ENCODE data around the gene GUCY2D. TPM values are rescaled to one million over a fixed set of nuclear protein-coding genes. Genes with fewer than 3 reads are reported as not detected.
"Not testable (repeated sequence)": the region's sequence is repeated elsewhere in the genome, so short reads cannot be mapped to it uniquely, and the experiment has no call there.

The GUCY2D gene
- total and polyA plus RNA-seq, 7 donors, result 0.04 TPM; not detected in 6

GRCh38 chr17:8056976-8057625 is 54.7 kb downstream of the GUCY2D start:
- Histone ChIP-seq H3K4me3 (no peak overlapping the region), H3K27me3 (peaks cover 10 to 64% (median 43%) of the 10 kb centered on the region in 3 donors), H3K9me3 (no peaks in the 10 kb centered on the region), H3K36me3 (no peaks in the 10 kb centered on the region), H3K27ac (no peak overlapping the region), H3K4me1 (peaks cover 0 to 3% (median 1%) of the 10 kb centered on the region in 4 donors)
- peak; percentile 38 for DNase-seq
- TF ChIP-seq POLR2AphosphoS5 (IDR thresholded peaks at IDR 0.05) (no peak), CTCF (IDR thresholded peaks at IDR 0.05) (no peak), EP300 (IDR thresholded peaks at IDR 0.05) (no peak), POLR2A (IDR thresholded peaks at IDR 0.05) (no peak)
- intact Hi-C loops (cut with DNase I), result loop anchor here (5.0 to 10.0 kb wide), 4 partner anchors 60 to 235 kb away; partner anchors contain the start of gene RNF227
- 65 to 73% methylated on average over 17 of the region's 17 CpGs for WGBS, 2 donors

- peak; percentile 50 to 72 (median 66) for TF ChIP-seq CTCF (IDR thresholded peaks at IDR 0.05)
- TF ChIP-seq POLR2AphosphoS5 (IDR thresholded peaks at IDR 0.05), result no peak
- H3K9me3 ChIP-seq, result no peaks in the 10 kb centered on the region
- peaks cover 0 to 9% (median 6%) of the 10 kb centered on the region in 4 donors for H3K4me1 ChIP-seq
- no peaks in the 10 kb centered on the region for H3K36me3 ChIP-seq
- H3K27ac ChIP-seq, result no peak overlapping the region
- DNase-seq, result peak; percentile 72
- peaks cover 11 to 70% (median 49%) of the 10 kb centered on the region in 3 donors for H3K27me3 ChIP-seq
- intact Hi-C loops (cut with DNase I), result loop anchor here (5.0 to 10.0 kb wide), 4 partner anchors 60 to 235 kb away; partner anchors contain the start of gene RNF227
- 7 to 14% methylated on average over 14 of the region's 14 CpGs for WGBS, 2 donors
- no peak overlapping the region for H3K4me3 ChIP-seq
These were observed 55.3 kb downstream of the GUCY2D start for GRCh38 chr17:8057691-8058114.

GRCh38 chr17:8059131-8059530 is 56.7 kb downstream of the GUCY2D start:
- Histone ChIP-seq H3K27ac (no peak overlapping the region), H3K4me3 (no peak overlapping the region), H3K9me3 (no peaks in the 10 kb centered on the region), H3K27me3 (peaks cover 20 to 84% (median 63%) of the 10 kb centered on the region in 3 donors), H3K36me3 (no peaks in the 10 kb centered on the region), H3K4me1 (peaks cover 0 to 12% (median 9%) of the 10 kb centered on the region in 4 donors)
- WGBS, 2 donors, result 2 to 8% methylated on average over 7 of the region's 7 CpGs
- TF ChIP-seq CTCF (IDR thresholded peaks at IDR 0.05) (no peak), EP300 (IDR thresholded peaks at IDR 0.05) (no peak), POLR2A (IDR thresholded peaks at IDR 0.05) (no peak), POLR2AphosphoS5 (IDR thresholded peaks at IDR 0.05) (no peak)
- DNase-seq, result peak; percentile 20
- intact Hi-C loops (cut with DNase I), result loop anchor here (5.0 to 10.0 kb wide), 4 partner anchors 62 to 237 kb away; partner anchors contain the start of gene RNF227

GRCh38 chr17:8060274-8060673 is 57.9 kb downstream of the GUCY2D start:
- Histone ChIP-seq H3K27ac (no peak overlapping the region), H3K9me3 (no peaks in the 10 kb centered on the region), H3K36me3 (no peaks in the 10 kb centered on the region), H3K4me3 (no peak overlapping the region), H3K27me3 (peaks cover 20 to 92% (median 70%) of the 10 kb centered on the region in 3 donors), H3K4me1 (peaks cover 0 to 12% (median 9%) of the 10 kb centered on the region in 4 donors)
- peak; percentile 65 for DNase-seq
- TF ChIP-seq EP300 (IDR thresholded peaks at IDR 0.05) (no peak), CTCF (IDR thresholded peaks at IDR 0.05) (peak; percentile 24 to 78 (median 72)), POLR2AphosphoS5 (IDR thresholded peaks at IDR 0.05) (no peak), POLR2A (IDR thresholded peaks at IDR 0.05) (no peak)
- 3 to 9% methylated on average over 10 of the region's 10 CpGs for WGBS, 2 donors
- intact Hi-C loops (cut with DNase I), result loop anchor here (5.0 kb wide), 1 partner anchor 57 kb away; the partner anchor contains the start of gene ALOXE3

- WGBS, 2 donors, result 26 to 62% methylated on average over 8 of the region's 8 CpGs
- Histone ChIP-seq H3K4me1 (peaks cover 0 to 12% (median 9%) of the 10 kb centered on the region in 4 donors), H3K27me3 (peaks cover 20 to 81% (median 69%) of the 10 kb centered on the region in 3 donors)
- not testable (repeated sequence) for H3K9me3 ChIP-seq, H3K36me3 ChIP-seq, H3K27ac ChIP-seq, DNase-seq, H3K4me3 ChIP-seq
- intact Hi-C loops (cut with DNase I), result loop anchor here (5.0 kb wide), 1 partner anchor 55 kb away; the partner anchor contains the start of gene ALOXE3
These were observed 59.4 kb downstream of the GUCY2D start for GRCh38 chr17:8061851-8062250.

Measured in sigmoid colon (tissue), 7 donors.